HG03520 (cell line): ENCODE data around the gene TRPV4.

ENCODE experiments used
- ATAC-seq: cut with Tn5 transposase; IDR thresholded peaks from one replicate; pipeline ENCODE4 v1.9.1; 2021; ENCODE audit warnings: mild to moderate bottlenecking, moderate library complexity; ENCODE audit not compliant: unreplicated experiment

TRPV4 gene

DNA sequence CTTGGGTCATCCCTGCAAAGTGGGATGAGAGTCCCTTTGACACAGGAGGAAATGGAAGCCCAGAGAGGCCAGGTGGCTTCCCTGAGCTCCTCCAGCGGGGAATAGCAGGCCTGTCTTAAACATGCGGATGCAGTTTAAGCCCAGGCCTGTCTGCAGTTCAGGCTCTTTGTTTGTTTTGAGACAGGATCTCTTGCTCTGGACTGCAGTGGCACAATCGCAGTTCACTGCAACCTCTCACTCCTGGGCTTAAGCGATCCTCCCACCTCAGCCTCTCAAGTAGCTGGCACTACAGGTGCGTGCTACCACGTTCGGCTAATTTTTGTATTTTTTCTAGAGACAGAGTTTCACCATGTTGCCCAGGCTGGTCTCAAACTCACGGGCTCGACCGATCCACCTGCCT lies 3.5 kb downstream of the TRPV4 start:
- no peak for ATAC-seq

DNA sequence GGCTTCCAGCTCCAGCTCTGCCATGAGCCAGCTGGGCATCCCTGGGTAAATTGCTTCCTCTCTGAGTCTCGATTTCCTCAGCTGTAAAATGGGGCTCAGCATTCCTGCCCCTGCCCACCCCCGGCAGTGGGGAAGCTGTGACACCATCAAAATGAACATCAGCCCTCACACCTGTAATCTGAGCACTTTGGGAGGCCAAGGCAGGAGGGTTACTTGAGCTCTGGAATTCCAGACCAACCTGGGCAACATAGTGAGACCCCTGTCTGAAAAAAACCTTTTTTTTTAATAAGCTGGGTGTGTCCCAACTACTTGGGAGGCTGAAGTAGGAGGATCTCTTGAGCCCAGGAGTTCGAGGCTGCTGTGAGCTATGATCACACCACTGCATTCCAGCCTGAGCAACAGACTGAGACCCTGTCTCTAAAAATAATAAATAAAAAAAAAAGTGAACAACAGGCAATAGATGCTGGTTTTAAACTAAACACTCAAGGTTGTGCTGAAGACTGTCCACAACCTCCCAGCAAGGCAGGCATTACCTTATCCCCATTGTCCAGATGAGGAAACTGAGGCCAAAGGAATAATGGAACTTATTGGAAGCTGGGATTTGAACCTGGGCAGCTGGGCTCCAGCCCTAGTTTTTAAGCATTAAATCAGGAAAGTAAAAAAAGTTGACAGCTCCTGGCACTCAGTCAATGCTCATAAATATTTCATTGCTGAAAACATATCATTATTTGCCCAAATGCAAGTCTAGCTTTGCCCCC lies 4.3 kb downstream of the TRPV4 start:
- no peak for ATAC-seq

GRCh38 chr12:109827566-109828550 lies 5.3 kb downstream of the TRPV4 start:
- ATAC-seq = no peak

- ATAC-seq = no peak
Observed at GRCh38 chr12:109827080-109827479, 6.1 kb downstream of the TRPV4 start.

DNA sequence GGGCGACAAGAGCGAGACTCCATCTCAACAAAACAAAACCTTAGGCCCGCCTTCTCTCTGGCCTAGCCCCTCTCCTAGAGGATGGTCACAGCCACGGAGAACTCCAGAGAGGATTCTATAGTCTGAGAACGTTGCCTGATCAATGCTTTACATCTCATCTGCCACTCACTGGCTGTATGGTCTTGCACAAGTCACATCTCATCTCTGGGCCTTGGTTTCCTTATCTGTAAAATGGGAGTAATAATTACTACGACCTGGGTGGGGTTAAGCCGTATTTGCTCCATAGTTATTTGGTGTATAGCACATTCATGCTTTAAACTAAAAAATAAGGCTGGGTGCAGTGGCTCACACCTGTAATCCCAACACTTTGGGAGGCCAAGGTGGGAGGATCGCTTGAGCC lies 8.5 kb downstream of the TRPV4 start:
- no peak for ATAC-seq

DNA sequence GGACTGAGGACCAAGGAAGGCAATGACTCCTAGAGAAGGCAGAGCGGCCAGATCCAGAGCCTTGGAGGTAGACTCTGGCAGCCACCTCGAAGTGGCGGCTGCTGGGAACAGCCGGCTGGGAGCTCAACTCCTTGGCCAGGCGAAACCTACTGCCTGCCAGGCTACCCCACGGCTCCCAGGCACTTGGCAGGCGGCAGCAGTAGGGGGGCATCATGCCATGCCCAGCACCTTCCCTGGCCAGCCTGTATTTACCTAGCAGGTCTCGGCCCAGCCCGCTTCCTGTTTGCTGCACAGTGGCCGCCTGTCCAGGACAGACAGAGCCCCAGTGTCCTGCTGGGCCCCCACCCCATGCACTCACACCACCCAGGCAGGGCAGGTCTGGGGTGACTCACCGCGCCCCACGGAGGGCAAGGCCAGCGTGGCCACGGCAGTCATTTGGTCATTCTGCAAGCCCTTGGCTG lies 10.2 kb downstream of the TRPV4 start:
- ATAC-seq = no peak

DNA sequence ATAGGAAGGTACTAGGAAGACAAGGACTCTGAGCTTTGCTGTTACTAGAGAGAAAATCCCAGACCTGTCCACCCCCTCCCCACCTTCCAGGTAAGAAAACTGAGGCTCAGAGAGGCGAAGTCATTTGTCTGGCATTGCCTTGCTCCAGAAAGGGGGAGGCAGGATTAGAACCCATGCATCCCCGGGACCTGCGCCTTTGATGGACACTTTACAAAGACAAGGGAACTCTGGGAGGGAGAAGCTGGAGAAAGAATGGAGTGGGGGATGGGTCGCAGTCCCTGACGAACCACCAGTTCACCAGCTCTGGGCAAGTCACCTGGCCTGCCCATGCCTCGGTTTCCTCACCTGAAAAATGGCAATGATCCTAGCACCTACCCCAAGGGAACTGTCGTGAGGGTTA lies 10.8 kb downstream of the TRPV4 start:
- no peak for ATAC-seq

- no peak for ATAC-seq
Observed at GRCh38 chr12:109821968-109822367, 11.2 kb downstream of the TRPV4 start.

DNA sequence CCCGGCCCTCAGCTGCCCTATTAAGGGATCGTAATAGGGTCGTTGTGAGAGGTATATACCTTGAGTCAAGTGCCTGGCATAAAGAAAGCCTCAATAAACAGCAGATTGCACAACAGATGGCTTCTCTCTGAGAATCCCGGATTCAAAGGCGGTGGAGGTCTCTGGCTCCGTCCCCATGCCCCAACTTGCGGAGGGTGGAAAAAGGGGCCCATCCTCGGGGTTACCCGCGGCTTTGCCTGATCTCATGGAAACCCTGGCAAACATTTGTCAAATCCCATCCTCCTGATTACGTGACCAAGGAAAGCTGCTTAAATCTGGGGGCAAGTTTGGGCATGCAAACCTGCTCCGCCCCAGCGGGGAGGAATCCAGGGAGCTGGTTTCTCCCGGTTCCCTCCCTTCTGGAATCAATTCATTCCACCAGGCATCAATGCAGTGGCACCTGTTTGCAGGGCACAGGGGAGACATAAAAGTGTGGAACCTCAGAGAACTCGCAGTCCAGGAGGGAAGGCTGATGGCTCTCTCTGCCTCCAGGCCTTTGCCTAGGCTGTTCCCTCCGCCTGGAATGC lies 12.3 kb downstream of the TRPV4 start:
- ATAC-seq = no peak

DNA sequence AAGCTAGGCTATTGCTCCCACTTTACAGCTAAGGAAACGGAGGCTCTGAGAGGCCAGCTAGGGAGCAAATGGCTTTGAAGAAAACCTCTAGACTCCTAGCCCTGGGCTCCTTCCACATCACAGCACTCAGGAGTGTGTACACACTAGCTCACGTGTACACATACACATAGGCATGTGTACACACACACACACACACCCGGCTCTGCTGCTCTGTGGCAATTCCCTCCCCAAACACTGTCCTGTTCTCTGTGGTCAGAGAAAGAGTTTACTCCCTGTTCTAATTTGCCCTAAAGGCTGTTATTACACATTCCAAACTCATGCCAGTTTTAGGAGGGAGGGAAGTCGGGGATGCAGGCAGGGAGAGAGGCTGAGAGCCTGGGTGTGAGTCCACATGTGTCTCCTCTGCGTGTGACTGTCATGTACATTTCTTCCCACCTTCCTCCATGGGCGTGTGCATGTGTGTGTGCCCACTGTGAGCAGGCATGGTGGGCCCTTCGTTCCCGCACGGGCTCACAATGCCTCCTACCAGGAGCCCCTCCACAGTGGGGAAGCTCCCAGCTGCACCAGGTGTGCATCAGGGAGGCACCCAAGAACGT lies 14.2 kb downstream of the TRPV4 start:
- ATAC-seq = no peak

DNA sequence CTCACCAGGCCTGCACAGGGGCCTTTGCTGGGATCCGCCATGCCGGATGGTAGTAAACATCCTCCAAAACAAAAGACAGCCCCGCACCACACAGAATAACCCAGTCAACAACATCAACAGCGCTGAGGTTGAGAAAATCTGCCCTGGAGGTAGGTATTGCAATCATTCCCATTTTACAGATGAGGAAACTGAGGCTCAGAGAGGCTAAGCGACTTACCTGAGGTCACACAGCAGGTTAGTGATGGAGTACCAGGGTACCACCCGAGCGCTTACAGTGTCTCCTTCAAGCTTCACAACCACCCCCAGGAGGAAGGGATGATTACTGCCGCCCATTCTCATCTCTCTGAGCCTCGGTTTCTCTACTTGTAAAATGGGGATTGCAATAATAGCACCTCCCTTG lies 14.9 kb downstream of the TRPV4 start:
- no peak for ATAC-seq

- ATAC-seq = no peak
Observed at GRCh38 chr12:109817627-109818231, 15.5 kb downstream of the TRPV4 start.

- ATAC-seq = no peak
Observed at GRCh38 chr12:109816870-109817269, 16.3 kb downstream of the TRPV4 start.

DNA sequence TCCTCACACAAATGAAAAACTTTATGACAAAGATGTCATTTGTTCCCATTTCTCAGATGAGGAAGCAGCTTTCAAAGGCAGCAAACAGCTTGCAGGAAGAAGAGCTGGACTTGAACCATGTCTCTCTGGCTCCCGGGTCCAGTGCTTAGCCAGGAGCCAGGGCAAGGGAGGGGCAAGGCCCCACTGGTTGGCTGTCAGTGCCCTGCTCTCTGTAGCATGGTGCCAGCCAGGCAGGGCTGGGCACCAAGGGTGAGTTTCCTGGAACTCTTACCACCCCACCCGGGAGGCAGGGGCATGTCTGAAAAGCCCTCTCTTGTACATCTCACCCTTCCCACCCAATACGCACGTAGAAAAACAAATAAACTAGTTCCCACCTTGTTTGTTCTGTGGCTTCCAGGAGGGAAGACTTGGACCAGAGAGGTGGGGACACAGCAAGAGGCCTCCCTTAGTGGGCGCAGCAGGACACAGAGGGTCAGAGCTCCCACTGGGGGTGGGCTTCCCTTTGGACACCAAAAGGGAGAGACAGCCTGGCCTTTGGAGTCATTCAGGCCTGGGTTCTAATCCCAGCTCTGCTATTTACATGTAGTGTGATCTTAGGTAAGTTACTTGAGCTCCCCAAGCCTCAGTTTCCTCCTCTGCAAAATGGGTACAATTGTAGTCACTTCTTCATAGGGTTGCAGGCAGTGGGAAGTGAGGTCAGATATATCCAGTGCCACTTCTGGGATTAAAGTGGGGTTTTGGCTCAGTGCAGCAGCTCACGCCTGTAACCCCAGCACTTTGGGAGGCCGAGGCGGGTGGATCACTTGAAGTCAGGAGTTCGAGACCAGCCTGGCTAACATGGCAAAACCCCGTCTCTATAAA lies 17.2 kb downstream of the TRPV4 start:
- no peak for ATAC-seq

DNA sequence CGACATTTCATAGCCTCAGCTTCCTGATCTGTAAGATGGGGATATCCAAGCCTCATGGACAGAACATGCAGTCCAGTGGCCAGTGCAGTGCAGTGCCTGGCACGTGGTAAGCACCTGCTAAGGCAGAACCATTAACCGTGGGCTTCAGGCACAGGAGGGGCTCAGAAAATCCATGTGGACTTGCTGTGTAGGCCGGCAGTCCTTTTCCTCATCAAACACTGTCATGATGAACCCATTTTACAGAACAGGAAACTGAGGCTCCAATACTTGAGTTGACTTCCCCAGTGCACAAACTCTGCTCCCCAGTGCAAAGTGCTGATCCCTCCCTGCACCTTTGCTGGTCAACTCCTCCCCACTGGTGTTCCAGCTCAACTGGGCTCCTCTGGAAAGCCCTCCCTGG lies 18.0 kb downstream of the TRPV4 start:
- ATAC-seq = no peak

- no peak for ATAC-seq
Observed at GRCh38 chr12:109814600-109815150, 18.5 kb downstream of the TRPV4 start.

DNA sequence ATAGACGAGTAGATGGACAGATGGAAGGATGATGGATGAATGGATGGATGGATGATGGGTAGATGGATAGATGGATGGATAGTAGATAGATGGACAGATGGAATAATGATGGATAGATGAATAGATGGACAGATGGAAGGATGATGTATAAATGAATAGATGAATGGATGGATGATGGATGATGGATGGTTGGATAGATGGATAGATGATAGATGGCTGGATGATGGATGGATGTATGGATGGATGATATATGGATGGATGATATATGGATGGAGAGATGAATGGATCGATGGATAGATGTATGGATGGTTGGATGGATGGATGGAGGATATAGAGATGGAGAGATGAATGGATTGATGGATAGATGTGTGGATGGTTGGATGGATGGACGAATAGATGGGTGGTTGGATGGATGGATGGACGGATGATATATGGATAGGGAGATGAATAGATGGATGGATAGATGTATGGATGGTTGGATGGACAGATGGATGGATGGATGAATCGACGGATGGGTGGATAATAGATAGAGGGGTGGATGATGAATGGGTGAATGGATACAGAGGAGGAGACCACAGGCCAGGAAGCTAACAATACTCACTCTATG lies 19.3 kb downstream of the TRPV4 start:
- ATAC-seq = no peak

- no peak for ATAC-seq
Observed at GRCh38 chr12:109811624-109811995, 21.6 kb downstream of the TRPV4 start.

- ATAC-seq = no peak
Observed at GRCh38 chr12:109810954-109811623, 22.1 kb downstream of the TRPV4 start.
